Measurements from ENCODE around the gene ADAMTS17.

ADAMTS17 gene

GRCh38 chr15:100129677-100130076, 212.1 kb downstream of the ADAMTS17 start:
- no peak for DNase-seq (ENCODE audit: low spot score)

GRCh38 chr15:100125401-100126191, 216.2 kb downstream of the ADAMTS17 start:
- DNase-seq (ENCODE audit: low spot score), result no peak

- no peak for DNase-seq (ENCODE audit: low spot score)
Measured at GRCh38 chr15:100124936-100125335, 216.8 kb downstream of the ADAMTS17 start.

GRCh38 chr15:100124361-100124760, 217.4 kb downstream of the ADAMTS17 start:
- DNase-seq (ENCODE audit: low spot score), result no peak

- no peak for DNase-seq (ENCODE audit: low spot score)
Measured at GRCh38 chr15:100123611-100124010, 218.2 kb downstream of the ADAMTS17 start.

GRCh38 chr15:100121285-100121684, 220.5 kb downstream of the ADAMTS17 start:
- DNase-seq (ENCODE audit: low spot score), result no peak

- DNase-seq (ENCODE audit: low spot score), result no peak
Measured at GRCh38 chr15:100120111-100120510, 221.7 kb downstream of the ADAMTS17 start.

GRCh38 chr15:100118546-100118945, 223.2 kb downstream of the ADAMTS17 start:
- no peak for DNase-seq (ENCODE audit: low spot score)

- DNase-seq (ENCODE audit: low spot score), result no peak
Measured at GRCh38 chr15:100116416-100117190, 225.2 kb downstream of the ADAMTS17 start.

- DNase-seq (ENCODE audit: low spot score), result peak; percentile 58
Measured at GRCh38 chr15:100115711-100116090, 226.1 kb downstream of the ADAMTS17 start.

GRCh38 chr15:100115066-100115710, 226.6 kb downstream of the ADAMTS17 start:
- DNase-seq (ENCODE audit: low spot score), result no peak

GRCh38 chr15:100114571-100114970, 227.2 kb downstream of the ADAMTS17 start:
- peak; percentile 46 for DNase-seq (ENCODE audit: low spot score)

GRCh38 chr15:100114100-100114499, 227.7 kb downstream of the ADAMTS17 start:
- DNase-seq (ENCODE audit: low spot score), result peak; percentile 84

GRCh38 chr15:100113351-100114080, 228.3 kb downstream of the ADAMTS17 start:
- peak; percentile 25 for DNase-seq (ENCODE audit: low spot score)

GRCh38 chr15:100112636-100113305, 229.0 kb downstream of the ADAMTS17 start:
- no peak for DNase-seq (ENCODE audit: low spot score)

- no peak for DNase-seq (ENCODE audit: low spot score)
Measured at GRCh38 chr15:100112061-100112420, 229.7 kb downstream of the ADAMTS17 start.

- peak; percentile 84 for DNase-seq (ENCODE audit: low spot score)
Measured at GRCh38 chr15:100111125-100112060, 230.4 kb downstream of the ADAMTS17 start.

GRCh38 chr15:100109486-100110035, 232.2 kb downstream of the ADAMTS17 start:
- DNase-seq (ENCODE audit: low spot score), result no peak

GRCh38 chr15:100108846-100109245, 232.9 kb downstream of the ADAMTS17 start:
- no peak for DNase-seq (ENCODE audit: low spot score)

- no peak for DNase-seq (ENCODE audit: low spot score)
Measured at GRCh38 chr15:100108346-100108745, 233.4 kb downstream of the ADAMTS17 start.

All from AG08395 (cell line).